ENCODE measurements around the gene BBS5.
"Not testable (repeated sequence)": the region's sequence is repeated elsewhere in the genome, so short reads cannot be mapped to it uniquely, and the experiment has no call there.

BBS5 gene

GRCh38 chr2:169485650-169486138 is 6.4 kb downstream of the BBS5 start:
- no peak for DNase-seq (ENCODE audit: low read depth in 4 of 4, low spot score in 1 of 4)

- no peak for DNase-seq (ENCODE audit: low read depth in 4 of 4, low spot score in 1 of 4)
These were observed 7.2 kb downstream of the BBS5 start for GRCh38 chr2:169486487-169486886.

GRCh38 chr2:169490834-169491233 is 11.5 kb downstream of the BBS5 start:
- DNase-seq (ENCODE audit: low read depth in 4 of 4, low spot score in 1 of 4): no peak

GRCh38 chr2:169491378-169491777 is 12.1 kb downstream of the BBS5 start:
- DNase-seq (ENCODE audit: low read depth in 4 of 4, low spot score in 1 of 4): no peak

GRCh38 chr2:169493360-169493759 is 14.1 kb downstream of the BBS5 start:
- no peak for DNase-seq (ENCODE audit: low read depth in 4 of 4, low spot score in 1 of 4)

- DNase-seq (ENCODE audit: low read depth in 4 of 4, low spot score in 1 of 4): no peak
These were observed 16.1 kb downstream of the BBS5 start for GRCh38 chr2:169495310-169495928.

GRCh38 chr2:169504651-169505050 is 25.4 kb downstream of the BBS5 start:
- DNase-seq (ENCODE audit: low read depth in 4 of 4, low spot score in 1 of 4): no peak

- no peak for DNase-seq (ENCODE audit: low read depth in 4 of 4, low spot score in 1 of 4)
These were observed 28.4 kb downstream of the BBS5 start for GRCh38 chr2:169507698-169508097.

GRCh38 chr2:169509298-169509885 is 30.1 kb downstream of the BBS5 start, which contains the start of gene KLHL41:
Gene KLHL41 (plus strand): TSS chr2:169509702. CDS start chr2:169509779, 77 bp downstream.
- DNase-seq (ENCODE audit: low read depth in 4 of 4, low spot score in 1 of 4): no peak

GRCh38 chr2:169509955-169510354 is 30.7 kb downstream of the BBS5 start:
- no peak for DNase-seq (ENCODE audit: low read depth in 4 of 4, low spot score in 1 of 4)

GRCh38 chr2:169510496-169510895 is 31.2 kb downstream of the BBS5 start:
- DNase-seq (ENCODE audit: low read depth in 4 of 4, low spot score in 1 of 4): no peak

GRCh38 chr2:169511818-169512217 is 32.5 kb downstream of the BBS5 start:
- DNase-seq (ENCODE audit: low read depth in 4 of 4, low spot score in 1 of 4): no peak

- DNase-seq (ENCODE audit: low read depth in 4 of 4, low spot score in 1 of 4): no peak
These were observed 33.2 kb downstream of the BBS5 start for GRCh38 chr2:169512525-169512924.

GRCh38 chr2:169513094-169513493 is 33.8 kb downstream of the BBS5 start:
- no peak for DNase-seq (ENCODE audit: low read depth in 4 of 4, low spot score in 1 of 4)

GRCh38 chr2:169513926-169514325 is 34.6 kb downstream of the BBS5 start:
- DNase-seq (ENCODE audit: low read depth in 4 of 4, low spot score in 1 of 4): no peak

- not testable (repeated sequence) for DNase-seq (ENCODE audit: low read depth in 4 of 4, low spot score in 1 of 4)
These were observed 35.5 kb downstream of the BBS5 start for GRCh38 chr2:169514758-169515157.

- DNase-seq (ENCODE audit: low read depth in 4 of 4, low spot score in 1 of 4): not testable (repeated sequence)
These were observed 37.2 kb downstream of the BBS5 start for GRCh38 chr2:169516488-169516995.

GRCh38 chr2:169520896-169521295 is 41.6 kb downstream of the BBS5 start:
- DNase-seq (ENCODE audit: low read depth in 4 of 4, low spot score in 1 of 4): no peak

GRCh38 chr2:169523681-169524080 is 44.4 kb downstream of the BBS5 start:
- DNase-seq (ENCODE audit: low read depth in 4 of 4, low spot score in 1 of 4): no peak

- DNase-seq (ENCODE audit: low read depth in 4 of 4, low spot score in 1 of 4): no peak
These were observed 46.1 kb downstream of the BBS5 start for GRCh38 chr2:169525434-169525833.

GRCh38 chr2:169526451-169526850 is 47.2 kb downstream of the BBS5 start:
- no peak for DNase-seq (ENCODE audit: low read depth in 4 of 4, low spot score in 1 of 4)

GRCh38 chr2:169528271-169528701 is 49.0 kb downstream of the BBS5 start:
- DNase-seq (ENCODE audit: low read depth in 4 of 4, low spot score in 1 of 4): peak; percentile 58 to 70 (median 60)

- not testable (repeated sequence) for DNase-seq (ENCODE audit: low read depth in 4 of 4, low spot score in 1 of 4)
These were observed 60.2 kb downstream of the BBS5 start for GRCh38 chr2:169539460-169539859.

Data from stimulated activated CD4-positive, alpha-beta T cell treated with anti-CD3 and anti-CD28 coated beads, Interleukin-1b, Interleukin-23, amount 100 ng/mL, for 24 hours (primary cell).